Endothelial cell of umbilical vein (primary cell): ENCODE measurements around the gene PDE4B.

Experiments
- CTCF ChIP-seq, 2 donors: IDR thresholded peaks; 1 replicate in 1 of 2; 2 replicates in 1 of 2; pipeline ENCODE4 v1.5.1; 2011; ENCODE audit warnings: low read length in 2 of 2, mild to moderate bottlenecking in 2 of 2, moderate library complexity in 2 of 2, control low read depth in 1 of 2, inconsistent platforms in 1 of 2, low read depth in 1 of 2; ENCODE audit not compliant: insufficient read depth in 1 of 2; ENCODE audit errors: extremely low read depth in 1 of 2
- EZH2 ChIP-seq: IDR thresholded peaks from 2 replicates; pipeline ENCODE4 v1.6.1; 2012; ENCODE audit warnings: borderline replicate concordance, low read depth, mild to moderate bottlenecking, moderate library complexity, low read length, inconsistent platforms; ENCODE audit not compliant: severe bottlenecking
- MAX ChIP-seq: IDR thresholded peaks from 2 replicates; pipeline ENCODE4 v1.6.1; 2011; ENCODE audit not compliant: insufficient read depth, insufficient read length
- POLR2A ChIP-seq: IDR thresholded peaks from 2 replicates; pipeline ENCODE4 v1.6.1; 2012; ENCODE audit warnings: low read depth, mild to moderate bottlenecking, control low read depth, low read length
- POLR2AphosphoS5 ChIP-seq: IDR thresholded peaks from 2 replicates; pipeline ENCODE4 v1.6.1; 2012; ENCODE audit warnings: low read depth, mild to moderate bottlenecking, control low read depth, low read length, moderate library complexity; ENCODE audit not compliant: insufficient read depth

- TF ChIP-seq CTCF (IDR thresholded peaks at IDR 0.05; ENCODE audit: extremely low read depth in 1 of 2, insufficient read depth in 1 of 2, low read depth in 1 of 2, low read length in 2 of 2) (no peak), POLR2AphosphoS5 (no peak), EZH2 (no peak), POLR2A (no peak), MAX (no peak)
Observed at GRCh38 chr1:65995928-65996327, 203.2 kb downstream of the PDE4B start.
